ENCODE data around the gene SYT4. TPM values are rescaled to one million over a fixed set of nuclear protein-coding genes. Genes with fewer than 3 reads are reported as not detected.
"Not testable (repeated sequence)": the region's sequence is repeated elsewhere in the genome, so short reads cannot be mapped to it uniquely, and the experiment has no call there.

SYT4 gene
- 0.27 TPM in 1 of 2 replicates, not detected in the other for total RNA-seq

- Histone ChIP-seq H3K36me3 (ENCODE audit: control insufficient read depth, insufficient read depth, low read length) (no peaks in the 10 kb centered on the region), H3K4me3 (ENCODE audit: low read depth, low read length) (no peak within 1 kb of the TSS), H3K27me3 (ENCODE audit: control insufficient read depth, insufficient read depth, low read length) (peaks cover 6% of the 10 kb centered on the region)
- DNase-seq (ENCODE audit: low read depth) = peak; percentile 32
- no peak for TF ChIP-seq CTCF (IDR thresholded peaks at IDR 0.05; ENCODE audit: insufficient read depth, low read length, poor library complexity, severe bottlenecking)
These were observed at the start of gene SYT4 for GRCh38 chr18:43277164-43277600. TSS of gene SYT4 (minus strand) at chr18:43277490. CDS start at chr18:43277281, 209 bp downstream.

GRCh38 chr18:43322132-43322531, 44.8 kb upstream of the SYT4 start:
- TF ChIP-seq CTCF (IDR thresholded peaks at IDR 0.05; ENCODE audit: insufficient read depth, low read length, poor library complexity, severe bottlenecking) = no peak
- Histone ChIP-seq H3K27me3 (ENCODE audit: control insufficient read depth, insufficient read depth, low read length) (no peaks in the 10 kb centered on the region), H3K36me3 (ENCODE audit: control insufficient read depth, insufficient read depth, low read length) (no peaks in the 10 kb centered on the region), H3K4me3 (ENCODE audit: low read depth, low read length) (no peak overlapping the region)
- DNase-seq (ENCODE audit: low read depth) = no peak

GRCh38 chr18:43314941-43315340, 37.7 kb upstream of the SYT4 start:
- TF ChIP-seq CTCF (IDR thresholded peaks at IDR 0.05; ENCODE audit: insufficient read depth, low read length, poor library complexity, severe bottlenecking) = no peak
- Histone ChIP-seq H3K4me3 (ENCODE audit: low read depth, low read length) (no peak overlapping the region), H3K27me3 (ENCODE audit: control insufficient read depth, insufficient read depth, low read length) (no peaks in the 10 kb centered on the region), H3K36me3 (ENCODE audit: control insufficient read depth, insufficient read depth, low read length) (no peaks in the 10 kb centered on the region)
- no peak for DNase-seq (ENCODE audit: low read depth)

- DNase-seq (ENCODE audit: low read depth) = peak; percentile 5
- no peak for TF ChIP-seq CTCF (IDR thresholded peaks at IDR 0.05; ENCODE audit: insufficient read depth, low read length, poor library complexity, severe bottlenecking)
- Histone ChIP-seq H3K4me3 (ENCODE audit: low read depth, low read length) (no peak overlapping the region), H3K27me3 (ENCODE audit: control insufficient read depth, insufficient read depth, low read length) (no peaks in the 10 kb centered on the region), H3K36me3 (ENCODE audit: control insufficient read depth, insufficient read depth, low read length) (no peaks in the 10 kb centered on the region)
These were observed 35.6 kb upstream of the SYT4 start for GRCh38 chr18:43312891-43313290.

- Histone ChIP-seq H3K4me3 (ENCODE audit: low read depth, low read length) (no peak overlapping the region), H3K27me3 (ENCODE audit: control insufficient read depth, insufficient read depth, low read length) (no peaks in the 10 kb centered on the region), H3K36me3 (ENCODE audit: control insufficient read depth, insufficient read depth, low read length) (no peaks in the 10 kb centered on the region)
- no peak for TF ChIP-seq CTCF (IDR thresholded peaks at IDR 0.05; ENCODE audit: insufficient read depth, low read length, poor library complexity, severe bottlenecking)
- DNase-seq (ENCODE audit: low read depth) = no peak
These were observed 32.9 kb upstream of the SYT4 start for GRCh38 chr18:43310239-43310638.

- no peaks in the 10 kb centered on the region for H3K27me3 ChIP-seq (ENCODE audit: control insufficient read depth, insufficient read depth, low read length)
- no peak for DNase-seq (ENCODE audit: low read depth)
- TF ChIP-seq CTCF (IDR thresholded peaks at IDR 0.05; ENCODE audit: insufficient read depth, low read length, poor library complexity, severe bottlenecking) = no peak
- no peak overlapping the region for H3K4me3 ChIP-seq (ENCODE audit: low read depth, low read length)
- no peaks in the 10 kb centered on the region for H3K36me3 ChIP-seq (ENCODE audit: control insufficient read depth, insufficient read depth, low read length)
These were observed 26.1 kb upstream of the SYT4 start for GRCh38 chr18:43303376-43303775.

GRCh38 chr18:43286187-43286586, 8.9 kb upstream of the SYT4 start:
- not testable (repeated sequence) for H3K36me3 ChIP-seq (ENCODE audit: control insufficient read depth, insufficient read depth, low read length); DNase-seq (ENCODE audit: low read depth); H3K27me3 ChIP-seq (ENCODE audit: control insufficient read depth, insufficient read depth, low read length); H3K4me3 ChIP-seq (ENCODE audit: low read depth, low read length)

All from kidney epithelial cell (primary cell).